Aorta (tissue), 5 donors: ENCODE results near the gene PADI2. TPM values are rescaled to one million over a fixed set of nuclear protein-coding genes. Genes with fewer than 3 reads are reported as not detected.

Experiments used
- ATAC-seq: fragments of 200-7000 bp; cut with Tn5 transposase; one replicate; pipeline ENCODE4 v1.9.1; 2022; ENCODE audit warnings: moderate library complexity; ENCODE audit not compliant: low FRiP score
- DNase-seq, 2 donors: peaks; one replicate each; pipeline ENCODE4 v3.0.0-alpha.2; 2020
- H3K27ac ChIP-seq, 2 donors: one replicate each; pipeline ENCODE4 v1.5.1; 2013; ENCODE audit warnings: low read length in 2 of 2, mild to moderate bottlenecking in 2 of 2, moderate library complexity in 2 of 2, control low read depth in 1 of 2, inconsistent platforms in 1 of 2, low read depth in 1 of 2
- H3K27me3 ChIP-seq, 2 donors: one replicate each; pipeline ENCODE4 v1.6.1; 2013; ENCODE audit warnings: control low read depth in 1 of 2, low read length in 1 of 2, mild to moderate bottlenecking in 1 of 2, moderate library complexity in 1 of 2; ENCODE audit not compliant: insufficient read depth in 2 of 2, control insufficient read depth in 1 of 2
- H3K36me3 ChIP-seq, 2 donors: one replicate each; pipeline ENCODE4 v1.6.1; 2013; ENCODE audit warnings: control low read depth in 1 of 2, low read length in 1 of 2, mild to moderate bottlenecking in 1 of 2; ENCODE audit not compliant: insufficient read depth in 2 of 2, control insufficient read depth in 1 of 2
- H3K4me1 ChIP-seq, 2 donors: one replicate each; pipeline ENCODE4 v1.6.1; 2013; ENCODE audit warnings: low read length in 2 of 2, control low read depth in 1 of 2, mild to moderate bottlenecking in 1 of 2, moderate library complexity in 1 of 2; ENCODE audit not compliant: insufficient read depth in 2 of 2, control insufficient read depth in 1 of 2
- H3K4me3 ChIP-seq, 2 donors: one replicate each; pipeline ENCODE4 v1.5.1; 2013; ENCODE audit warnings: low read length in 2 of 2, control low read depth in 1 of 2, mild to moderate bottlenecking in 1 of 2
- H3K9me3 ChIP-seq: one replicate; pipeline ENCODE4 v1.6.1; 2013; ENCODE audit warnings: mild to moderate bottlenecking, low read length; ENCODE audit not compliant: control insufficient read depth
- WGBS, 2 donors: extraction: QIAGEN DNeasy Blood & Tissue Kit; methylation state at CpG; one replicate each; pipeline ENCODE4 v1.1.7; 2013; 5-methylcytosine and 5-hydroxymethylcytosine counted together
- intact Hi-C, 2 donors: fragments of 100-400 bp; cut with DNase I; formaldehyde crosslinking; loops; one replicate each; pipeline versions ENCODE4 v1.14.2 to v1.15.0; 2022
- long read RNA-seq, 2 donors: library from polyadenylated mRNA; unstranded; transcript quantifications; one replicate each; pipeline ENCODE4 v2.0.0, GENCODE V29; 2020 to 2021
- polyA plus RNA-seq, 2 donors: library from polyadenylated mRNA; stranded (reverse); fragments of 200-250 nt; gene quantifications; one replicate each; pipeline ENCODE4 v1.2.3, GENCODE V29; 2013
- total RNA-seq, 2 donors: library from RNA; stranded (reverse); fragmentation: NEBNext Ultra II Directional; extraction: Animal tissue kit (Norgen Biotek cat#: 25700); gene quantifications; one replicate each; pipeline ENCODE4 v1.2.1, GENCODE V29; 2021
- donor health status: healthy with polysubstance abuse.
- donor health status: Bipolar disorder and iron deficiency.
- donor health status: DM: no; HTN: no; CAD: no.
- donor health status: DM: no; HTN: no; CAD: no.
- donor health status: DM: yes; HTN: yes; CAD: no.

Gene PADI2
- 1 to 10 TPM; 1.8 to 2.2 TPM for total RNA-seq
- polyA plus RNA-seq: 1 to 10 TPM in 1 of 2 donors, under 1 TPM in 1; 0.87 to 2.9 TPM
- long read RNA-seq, donor 1, full-length matches to known transcripts: 1 of 1 reads
- long read RNA-seq, donor 1, partial matches to known transcripts: 0 of 1 reads
- long read RNA-seq, donor 1, other reads (novel, unspliced or antisense): 0 of 1 reads
- long read RNA-seq, donor 2, full-length matches to known transcripts: 1 of 1 reads
- long read RNA-seq, donor 2, partial matches to known transcripts: 0 of 1 reads
- long read RNA-seq, donor 2, other reads (novel, unspliced or antisense): 0 of 1 reads

DNA sequence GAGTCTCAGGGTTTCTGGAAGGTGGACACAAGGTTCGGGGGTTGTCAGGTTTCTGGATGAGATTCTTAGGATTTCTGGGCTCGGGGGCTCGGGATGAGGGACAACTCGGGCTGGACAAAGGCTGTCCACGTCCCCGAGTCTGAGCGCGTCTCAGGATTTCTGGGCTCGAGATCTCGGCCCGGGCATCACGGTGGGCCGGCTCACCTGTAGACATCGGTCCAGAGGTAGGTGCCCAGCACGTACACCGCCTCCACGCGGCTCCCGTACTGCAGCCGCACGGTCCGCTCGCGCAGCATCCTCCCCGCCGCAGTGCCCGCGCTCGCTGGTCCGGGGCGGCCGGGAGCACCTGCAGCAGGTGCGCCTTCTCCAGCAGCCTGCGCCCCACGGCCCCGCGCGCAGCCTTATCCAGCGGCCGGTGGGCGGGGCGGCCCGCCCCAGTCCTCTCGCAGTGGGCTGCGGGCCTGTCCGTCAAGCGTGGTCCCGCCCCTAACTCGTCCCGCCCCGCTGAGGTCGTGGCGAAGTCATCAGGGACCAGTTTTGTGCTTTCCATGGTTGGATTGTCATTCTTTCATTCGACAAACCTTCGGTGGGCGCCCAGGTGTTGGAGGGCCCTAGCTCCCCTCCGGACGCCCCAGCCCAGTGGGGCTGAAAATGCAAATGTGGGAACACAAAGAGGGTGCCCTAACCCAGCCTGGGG is at the start of gene PADI2:
Gene PADI2, minus strand, starts transcription at position 376 of the 697 bp plus-strand sequence. Its CDS starts 80 bp downstream, at position 296.
- no peak within 1 kb of the TSS for H3K27ac ChIP-seq
- H3K4me1 ChIP-seq: no peaks in the 10 kb centered on the region
- intact Hi-C loops: no loop called here
- no peak within 1 kb of the TSS for H3K4me3 ChIP-seq
- peak; percentile 73 for ATAC-seq
- H3K9me3 ChIP-seq: no peaks in the 10 kb centered on the region
- whole genome bisulfite sequencing, 2 donors: 2% methylated on average over 49 to 58 of the region's 58 CpGs
- DNase-seq: peak; percentile 84 to 86
- H3K36me3 ChIP-seq: no peaks in the 10 kb centered on the region
- no peaks in the 10 kb centered on the region for H3K27me3 ChIP-seq

- intact Hi-C loops: no loop called here
- no peak for DNase-seq
- H3K27ac ChIP-seq: no peak overlapping the region
- H3K36me3 ChIP-seq: no peaks in the 10 kb centered on the region
- 58 to 59% methylated on average over 13 of the region's 13 CpGs for WGBS, 2 donors
- H3K4me1 ChIP-seq: no peaks in the 10 kb centered on the region
- peaks cover 1% of the 10 kb centered on the region for H3K9me3 ChIP-seq
- H3K27me3 ChIP-seq: no peaks in the 10 kb centered on the region
- ATAC-seq: no peak
- H3K4me3 ChIP-seq: no peak overlapping the region
Measured at GRCh38 chr1:17168091-17168876, 49.0 kb upstream of the PADI2 start.

GRCh38 chr1:17167786-17168090 is 48.5 kb upstream of the PADI2 start:
- 85 to 88% methylated on average over 5 of the region's 5 CpGs for WGBS, 2 donors
- intact Hi-C loops: no loop called here
- DNase-seq (no peak), ATAC-seq (no peak)
- no peak overlapping the region for H3K27ac ChIP-seq
- H3K4me3 ChIP-seq: no peak overlapping the region
- no peaks in the 10 kb centered on the region for H3K4me1 ChIP-seq
- no peaks in the 10 kb centered on the region for H3K27me3 ChIP-seq
- no peaks in the 10 kb centered on the region for H3K36me3 ChIP-seq
- H3K9me3 ChIP-seq: peaks cover 1% of the 10 kb centered on the region

DNA sequence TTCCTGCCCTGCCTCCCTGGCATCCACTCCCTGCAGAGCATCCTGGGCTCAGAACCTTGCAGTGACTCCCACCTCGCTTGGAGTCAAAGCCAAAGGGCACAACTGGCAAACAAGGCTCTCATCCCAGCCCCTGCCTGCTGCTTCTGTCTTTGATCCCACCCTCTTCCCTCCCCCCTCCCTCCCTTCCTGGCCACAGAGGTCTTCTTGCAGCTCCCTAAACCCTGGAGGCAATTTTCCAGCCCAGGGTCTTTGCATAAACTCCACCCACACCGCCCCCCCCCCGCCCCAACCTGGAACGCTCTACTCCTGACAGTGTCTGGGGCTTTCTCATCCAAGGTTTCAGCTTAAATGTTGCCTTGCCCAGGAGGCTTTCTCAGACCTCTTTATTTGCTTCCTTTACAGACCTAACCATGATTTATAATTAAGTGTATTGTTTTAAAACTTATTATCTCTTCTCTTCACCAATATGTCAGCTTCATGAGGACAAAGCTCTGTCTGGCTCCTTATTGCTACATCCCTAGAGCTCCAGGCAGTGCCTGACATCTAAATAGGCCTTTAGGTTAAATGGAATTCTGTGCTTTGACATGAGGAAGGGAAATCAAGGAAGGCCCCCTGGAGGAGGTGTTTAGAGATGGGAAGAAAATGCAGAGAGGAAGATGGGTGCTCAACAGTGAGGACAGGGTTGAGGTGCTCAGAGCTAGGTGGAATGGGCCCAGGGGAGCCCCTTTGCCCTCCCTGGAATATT is 48.0 kb upstream of the PADI2 start:
- H3K36me3 ChIP-seq: no peaks in the 10 kb centered on the region
- H3K4me1 ChIP-seq: no peaks in the 10 kb centered on the region
- DNase-seq (no peak), ATAC-seq (no peak)
- no peak overlapping the region for H3K4me3 ChIP-seq
- intact Hi-C loops: no loop called here
- WGBS, 2 donors: 31 to 51% methylated on average over 4 of the region's 4 CpGs
- H3K27ac ChIP-seq: no peak overlapping the region
- no peaks in the 10 kb centered on the region for H3K27me3 ChIP-seq
- peaks cover 1% of the 10 kb centered on the region for H3K9me3 ChIP-seq

- H3K27me3 ChIP-seq: no peaks in the 10 kb centered on the region
- 81 to 88% methylated on average over 1 of the region's 1 CpG for WGBS, 2 donors
- DNase-seq: no peak
Measured at GRCh38 chr1:17165823-17166222, 46.6 kb upstream of the PADI2 start.

GRCh38 chr1:17163789-17164666 is 44.8 kb upstream of the PADI2 start:
- DNase-seq: no peak
- 83 to 84% methylated on average over 16 of the region's 16 CpGs for WGBS, 2 donors
- intact Hi-C loops: no loop called here
- ATAC-seq: no peak
- H3K27ac ChIP-seq: no peak overlapping the region
- no peaks in the 10 kb centered on the region for H3K4me1 ChIP-seq
- no peak overlapping the region for H3K4me3 ChIP-seq
- H3K27me3 ChIP-seq: no peaks in the 10 kb centered on the region
- peaks cover 1% of the 10 kb centered on the region for H3K9me3 ChIP-seq
- no peaks in the 10 kb centered on the region for H3K36me3 ChIP-seq

More at GRCh38 chr1:17165823-17166222, 46.6 kb upstream of the PADI2 start:
- ATAC-seq: no peak
- no peak overlapping the region for H3K27ac ChIP-seq
- no peaks in the 10 kb centered on the region for H3K4me1 ChIP-seq
- H3K4me3 ChIP-seq: no peak overlapping the region
- no peaks in the 10 kb centered on the region for H3K36me3 ChIP-seq
- intact Hi-C loops: no loop called here
- H3K9me3 ChIP-seq: peaks cover 1% of the 10 kb centered on the region

GRCh38 chr1:17163371-17163770 is 44.1 kb upstream of the PADI2 start:
- peaks cover 1% of the 10 kb centered on the region for H3K9me3 ChIP-seq
- no peaks in the 10 kb centered on the region for H3K4me1 ChIP-seq
- no peaks in the 10 kb centered on the region for H3K27me3 ChIP-seq
- intact Hi-C loops: no loop called here
- H3K36me3 ChIP-seq: no peaks in the 10 kb centered on the region
- DNase-seq: no peak
- H3K27ac ChIP-seq: no peak overlapping the region
- WGBS, 2 donors: 94 to 95% methylated on average over 7 of the region's 7 CpGs
- no peak for ATAC-seq
- H3K4me3 ChIP-seq: no peak overlapping the region

- Histone ChIP-seq H3K4me1 (no peaks in the 10 kb centered on the region), H3K36me3 (no peaks in the 10 kb centered on the region), H3K27me3 (no peaks in the 10 kb centered on the region), H3K9me3 (peaks cover 1% of the 10 kb centered on the region), H3K27ac (no peak overlapping the region), H3K4me3 (no peak overlapping the region)
- intact Hi-C loops: no loop called here
- no peak for DNase-seq
- WGBS, 2 donors: 90 to 92% methylated on average over 7 of the region's 7 CpGs
- no peak for ATAC-seq
Measured at GRCh38 chr1:17162941-17163340, 43.7 kb upstream of the PADI2 start.
